GM18526 (cell line): ENCODE results near the gene ACSF3.

Experiments used
- POLR2A ChIP-seq: IDR thresholded peaks from 3 replicates; pipeline ENCODE4 v1.6.1; 2011; ENCODE audit not compliant: insufficient read length; ENCODE audit errors: extremely low read depth

Gene ACSF3

DNA sequence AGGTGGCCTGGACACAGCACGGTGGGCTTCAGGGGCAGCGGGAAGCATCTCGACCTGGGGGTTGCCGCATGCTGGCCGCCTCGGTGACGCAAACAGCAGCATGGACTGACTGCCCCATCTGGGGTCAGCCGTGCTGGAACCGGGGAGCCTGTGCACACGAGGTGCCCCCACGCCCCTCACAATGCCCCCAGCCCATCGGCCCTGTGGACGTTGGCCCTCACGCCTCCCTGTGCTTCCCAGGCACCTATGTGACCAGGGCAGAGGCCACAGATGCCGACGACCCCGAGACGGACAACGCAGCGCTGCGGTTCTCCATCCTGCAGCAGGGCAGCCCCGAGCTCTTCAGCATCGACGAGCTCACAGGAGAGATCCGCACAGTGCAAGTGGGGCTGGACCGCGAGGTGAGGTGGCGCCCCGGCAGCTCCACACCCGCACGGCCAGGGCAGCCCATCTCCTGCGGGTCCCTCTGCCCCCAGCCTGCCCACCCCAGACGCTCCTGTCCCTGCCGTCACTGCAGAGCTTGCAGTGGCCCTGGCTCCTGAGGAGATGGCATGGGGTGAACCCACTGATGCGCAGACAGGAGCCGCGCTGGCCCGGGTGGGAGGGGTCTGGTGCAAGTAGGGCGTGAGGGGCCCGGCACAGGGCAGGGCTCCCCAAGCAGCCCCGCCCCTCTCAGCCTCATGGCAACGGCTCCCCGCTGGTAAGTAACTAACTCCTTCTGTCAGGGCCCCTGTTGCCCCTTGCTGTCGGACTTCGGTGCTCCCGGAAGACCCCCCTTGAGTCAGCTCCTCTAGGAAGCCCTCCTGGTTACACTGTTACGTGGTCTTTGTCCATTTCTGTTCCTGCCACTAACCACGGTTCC, 91.5 kb downstream of the ACSF3 start:
- TF ChIP-seq POLR2A: no peak

DNA sequence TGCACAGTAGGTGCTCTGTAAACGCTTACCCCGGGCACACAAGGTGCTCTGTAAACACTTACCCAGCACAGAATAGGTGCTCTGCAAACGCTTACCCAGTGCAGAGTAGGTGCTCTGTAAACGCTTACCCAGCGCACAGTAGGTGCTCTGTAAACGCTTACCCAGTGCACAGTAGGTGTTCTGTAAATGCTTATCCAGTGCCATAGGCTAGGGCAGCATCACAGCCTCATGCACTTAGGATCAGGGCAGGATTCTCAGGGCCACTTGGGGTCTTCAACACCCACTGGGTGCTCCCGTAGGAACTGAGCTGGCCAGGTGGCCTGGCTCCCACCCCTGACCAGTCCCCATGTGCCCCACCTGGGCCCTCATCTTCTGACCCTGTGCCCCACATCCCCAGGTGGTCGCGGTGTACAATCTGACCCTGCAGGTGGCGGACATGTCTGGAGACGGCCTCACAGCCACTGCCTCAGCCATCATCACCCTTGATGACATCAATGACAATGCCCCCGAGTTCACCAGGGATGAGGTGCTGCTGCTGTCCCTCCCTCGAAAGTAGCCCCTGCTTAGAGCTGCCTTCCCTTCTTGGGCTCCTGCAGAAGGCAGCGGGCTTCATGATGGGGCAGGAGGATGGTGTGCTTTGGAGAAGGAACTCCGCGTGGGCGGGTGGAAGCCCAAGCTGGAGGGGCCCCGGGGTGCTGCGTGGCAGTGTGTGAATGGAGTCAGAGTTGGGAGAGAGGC, 93.5 kb downstream of the ACSF3 start:
- TF ChIP-seq POLR2A: no peak

DNA sequence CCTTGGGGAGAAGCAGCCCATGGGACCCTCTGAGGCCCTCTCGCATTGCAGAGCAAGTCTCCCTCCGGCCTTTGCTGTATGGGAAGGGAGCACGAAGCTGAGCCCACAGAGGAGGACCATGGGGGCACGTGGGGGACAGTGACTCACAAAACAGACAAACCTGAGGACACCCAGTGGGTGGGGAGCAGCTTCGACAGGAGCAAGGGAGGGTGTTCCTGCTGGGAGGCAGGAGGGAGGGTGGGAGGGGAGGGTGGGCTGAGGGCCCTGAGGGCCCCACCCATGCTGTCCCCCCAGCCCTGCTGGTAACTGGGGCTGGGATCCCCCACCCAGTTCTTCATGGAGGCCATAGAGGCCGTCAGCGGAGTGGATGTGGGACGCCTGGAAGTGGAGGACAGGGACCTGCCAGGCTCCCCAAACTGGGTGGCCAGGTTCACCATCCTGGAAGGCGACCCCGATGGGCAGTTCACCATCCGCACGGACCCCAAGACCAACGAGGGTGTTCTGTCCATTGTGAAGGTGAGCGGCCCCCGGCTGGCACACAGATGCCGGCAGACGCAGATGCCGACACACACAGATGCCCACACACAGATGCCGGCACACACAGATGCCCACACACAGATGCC, 94.2 kb downstream of the ACSF3 start:
- no peak for TF ChIP-seq POLR2A

DNA sequence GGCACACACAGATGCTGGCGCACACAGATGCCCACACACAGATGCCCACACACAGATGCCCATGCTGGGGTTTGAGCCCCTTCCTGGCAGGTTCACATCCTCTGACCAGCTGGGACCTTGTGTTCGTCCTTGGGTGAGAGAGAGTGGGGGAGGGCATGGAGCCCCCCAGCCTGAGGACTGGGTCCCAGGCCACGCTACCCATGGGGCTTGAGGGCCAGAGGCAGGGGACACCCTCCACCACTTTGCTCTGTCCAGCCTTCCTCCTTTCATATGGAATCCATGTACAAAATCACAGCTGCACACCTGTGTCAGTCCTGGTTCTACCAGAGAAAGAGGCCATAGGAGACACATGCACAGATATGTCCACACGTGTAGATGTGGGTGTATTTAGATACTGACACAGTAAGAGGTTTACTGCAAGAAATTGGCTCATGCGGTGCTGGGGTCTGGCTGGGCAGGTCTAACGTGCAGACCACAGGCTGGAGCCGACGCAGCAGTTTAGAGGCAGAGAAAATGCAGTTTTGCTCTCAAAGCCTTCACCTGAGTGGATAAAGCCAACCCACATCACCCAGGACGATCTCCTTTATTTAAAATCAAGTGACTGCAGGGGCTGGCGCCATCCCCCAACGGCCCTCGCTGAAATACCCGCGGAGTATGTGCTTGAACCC, 95.8 kb downstream of the ACSF3 start:
- no peak for TF ChIP-seq POLR2A

DNA sequence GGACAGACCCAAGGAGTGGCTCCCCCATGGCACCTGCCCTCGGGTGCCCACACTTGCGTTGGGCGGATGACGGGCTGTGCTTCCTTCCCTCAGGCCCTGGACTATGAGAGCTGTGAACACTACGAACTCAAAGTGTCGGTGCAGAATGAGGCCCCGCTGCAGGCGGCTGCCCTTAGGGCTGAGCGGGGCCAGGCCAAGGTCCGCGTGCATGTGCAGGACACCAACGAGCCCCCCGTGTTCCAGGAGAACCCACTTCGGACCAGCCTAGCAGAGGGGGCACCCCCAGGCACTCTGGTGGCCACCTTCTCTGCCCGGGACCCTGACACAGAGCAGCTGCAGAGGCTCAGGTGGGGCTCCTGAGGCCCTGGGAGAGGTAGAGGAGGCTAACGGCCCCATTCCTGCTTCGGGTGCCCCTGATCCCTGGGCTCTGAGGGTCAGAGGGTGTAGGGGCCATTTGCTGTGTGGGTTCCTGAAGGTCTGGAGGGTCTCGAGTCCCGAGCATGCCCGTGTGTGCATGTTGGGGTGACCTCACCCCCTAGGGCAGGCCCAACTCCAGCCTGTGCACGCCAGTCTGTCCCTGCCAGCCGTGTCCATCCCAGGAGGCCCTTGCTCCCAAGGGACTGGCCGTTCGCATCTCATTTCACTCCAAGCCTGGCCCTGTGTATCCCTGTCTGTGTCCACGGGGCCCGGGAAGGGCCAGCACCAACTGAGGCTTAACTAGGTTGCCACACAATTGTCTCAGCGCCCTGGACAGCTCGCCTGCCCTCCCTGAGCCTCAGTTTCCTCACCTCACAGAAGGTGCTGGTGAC, 96.7 kb downstream of the ACSF3 start:
- no peak for TF ChIP-seq POLR2A

DNA sequence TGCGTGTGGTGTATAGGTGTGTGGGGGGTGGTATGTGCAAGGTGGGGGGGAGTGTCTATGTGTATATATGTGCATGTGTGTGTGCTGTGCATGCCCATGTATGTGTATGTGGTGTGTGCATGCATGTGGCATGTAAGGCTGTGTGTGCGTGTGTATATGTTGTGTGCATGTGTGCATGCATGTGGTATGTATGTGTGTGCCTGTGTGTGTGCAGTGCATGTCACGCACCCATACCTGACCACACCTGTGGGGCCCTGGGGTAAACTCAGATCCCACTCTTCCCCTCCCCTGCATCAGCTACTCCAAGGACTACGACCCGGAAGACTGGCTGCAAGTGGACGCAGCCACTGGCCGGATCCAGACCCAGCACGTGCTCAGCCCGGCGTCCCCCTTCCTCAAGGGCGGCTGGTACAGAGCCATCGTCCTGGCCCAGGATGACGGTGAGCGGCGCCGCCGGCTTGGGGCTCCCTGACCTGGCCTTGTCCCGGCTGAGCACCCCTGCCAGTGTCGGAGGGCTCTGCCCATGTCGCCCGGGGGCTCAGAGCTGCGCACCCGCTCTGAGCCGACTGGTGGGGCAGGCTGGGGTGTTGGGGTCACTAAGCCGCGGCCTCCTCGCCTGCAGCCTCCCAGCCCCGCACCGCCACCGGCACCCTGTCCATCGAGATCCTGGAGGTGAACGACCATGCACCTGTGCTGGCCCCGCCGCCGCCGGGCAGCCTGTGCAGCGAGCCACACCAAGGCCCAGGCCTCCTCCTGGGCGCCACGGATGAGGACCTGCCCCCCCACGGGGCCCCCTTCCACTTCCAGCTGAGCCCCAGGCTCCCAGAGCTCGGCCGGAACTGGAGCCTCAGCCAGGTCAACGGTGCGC, 97.6 kb downstream of the ACSF3 start:
- TF ChIP-seq POLR2A: no peak

DNA sequence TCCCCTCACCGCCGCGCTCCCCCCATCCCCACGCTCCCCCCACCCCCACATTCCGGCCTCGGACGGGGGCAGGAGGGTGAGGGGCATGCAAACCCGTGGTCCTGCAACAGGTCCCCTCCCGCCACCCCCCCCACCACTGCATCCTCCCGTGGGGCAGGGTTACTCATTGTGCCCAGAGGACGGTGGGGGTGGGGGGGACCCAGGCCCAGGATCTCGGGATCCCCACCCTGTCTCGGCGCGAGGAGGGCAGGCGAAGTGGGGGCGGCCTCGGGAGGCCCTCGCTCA, 98.2 kb downstream of the ACSF3 start:
- no peak for TF ChIP-seq POLR2A

DNA sequence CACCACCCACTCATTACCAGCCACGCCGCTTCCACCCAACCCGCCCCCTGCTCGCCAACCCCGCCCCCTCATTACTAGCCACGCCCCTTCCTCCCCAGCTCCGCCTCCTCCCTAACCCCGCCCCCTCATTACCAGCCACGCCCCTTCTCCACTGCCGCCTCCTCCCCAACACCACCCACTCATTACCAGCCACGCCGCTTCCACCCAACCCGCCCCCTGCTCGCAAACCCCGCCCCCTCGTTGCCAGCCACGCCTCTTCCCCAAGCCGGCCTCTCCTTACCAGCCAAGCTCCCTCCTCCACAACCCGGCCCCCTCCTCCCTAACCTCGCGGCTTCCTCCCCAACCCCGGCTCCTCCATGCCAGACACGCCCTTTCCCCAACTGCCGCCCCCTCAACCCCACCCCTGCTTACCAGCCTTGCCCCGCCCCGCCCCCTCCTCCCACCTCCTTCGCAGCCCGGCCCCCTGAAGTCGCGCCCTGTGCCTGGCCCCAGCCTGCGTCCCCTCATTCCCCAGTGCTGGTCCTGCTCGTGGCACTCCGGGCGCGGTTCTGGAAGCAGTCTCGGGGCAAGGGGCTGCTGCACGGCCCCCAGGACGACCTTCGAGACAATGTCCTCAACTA, 99.4 kb downstream of the ACSF3 start:
- TF ChIP-seq POLR2A: no peak

DNA sequence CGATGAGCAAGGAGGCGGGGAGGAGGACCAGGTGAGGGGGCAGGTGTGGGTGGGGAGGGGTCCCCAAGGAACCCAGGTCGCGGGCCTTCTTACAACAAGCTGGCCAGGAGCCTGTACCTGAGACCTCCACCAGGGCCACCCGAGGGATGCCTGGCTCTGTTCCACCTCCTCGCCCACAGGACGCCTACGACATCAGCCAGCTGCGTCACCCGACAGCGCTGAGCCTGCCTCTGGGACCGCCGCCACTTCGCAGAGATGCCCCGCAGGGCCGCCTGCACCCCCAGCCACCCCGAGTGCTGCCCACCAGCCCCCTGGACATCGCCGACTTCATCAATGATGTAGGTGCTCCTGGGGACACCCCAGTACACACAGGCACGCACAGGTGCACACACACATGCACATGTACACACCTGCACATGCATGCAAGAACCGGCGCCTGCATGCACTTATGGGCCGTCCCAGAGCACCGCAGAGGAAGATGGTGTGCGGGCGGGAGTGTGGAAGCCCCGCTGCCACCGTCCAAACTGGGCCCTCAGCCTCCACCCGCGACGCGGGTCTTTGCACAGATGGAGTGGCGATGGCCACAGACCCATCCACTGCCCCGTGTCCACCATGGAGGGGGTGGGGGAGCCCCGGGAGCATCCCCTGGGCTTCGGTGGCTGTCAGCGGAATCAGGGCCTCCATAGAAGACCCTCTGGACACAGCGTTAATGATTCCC, 100.1 kb downstream of the ACSF3 start:
- TF ChIP-seq POLR2A: no peak

DNA sequence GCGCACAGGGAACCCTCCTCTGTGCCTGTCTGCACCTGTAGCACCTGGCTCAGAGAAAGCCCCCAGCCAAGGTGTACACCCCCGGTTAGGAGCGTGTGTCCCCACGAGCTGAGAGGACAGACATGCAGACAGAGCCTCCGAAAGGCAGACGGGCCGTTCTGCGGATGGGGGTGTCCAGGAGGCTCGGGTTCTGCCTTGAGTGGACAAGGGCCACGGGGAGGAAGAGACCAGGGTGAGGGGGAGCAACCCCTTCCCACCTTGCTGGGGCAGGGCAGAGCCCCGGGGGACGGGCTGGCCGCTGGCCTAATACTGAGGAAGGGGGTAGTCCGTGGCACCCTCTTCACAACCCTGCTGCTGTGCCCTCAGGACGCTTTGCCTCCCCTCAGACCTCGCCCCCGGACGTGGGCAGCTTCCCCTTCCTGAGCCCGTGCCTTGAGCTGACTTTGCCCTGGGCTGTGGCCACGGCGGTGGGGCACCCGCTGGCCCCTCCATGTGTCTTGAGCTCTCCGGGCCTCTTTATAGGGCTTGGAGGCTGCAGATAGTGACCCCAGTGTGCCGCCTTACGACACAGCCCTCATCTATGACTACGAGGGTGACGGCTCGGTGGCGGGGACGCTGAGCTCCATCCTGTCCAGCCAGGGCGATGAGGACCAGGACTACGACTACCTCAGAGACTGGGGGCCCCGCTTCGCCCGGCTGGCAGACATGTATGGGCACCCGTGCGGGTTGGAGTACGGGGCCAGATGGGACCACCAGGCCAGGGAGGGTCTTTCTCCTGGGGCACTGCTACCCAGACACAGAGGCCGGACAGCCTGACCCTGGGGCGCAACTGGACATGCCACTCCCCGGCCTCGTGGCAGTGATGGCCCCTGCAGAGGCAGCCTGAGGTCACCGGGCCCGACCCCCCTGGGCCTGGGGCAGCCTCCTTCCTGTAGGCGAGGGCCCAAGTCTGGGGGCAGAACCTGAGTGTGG, 101.0 kb downstream of the ACSF3 start:
- no peak for TF ChIP-seq POLR2A

DNA sequence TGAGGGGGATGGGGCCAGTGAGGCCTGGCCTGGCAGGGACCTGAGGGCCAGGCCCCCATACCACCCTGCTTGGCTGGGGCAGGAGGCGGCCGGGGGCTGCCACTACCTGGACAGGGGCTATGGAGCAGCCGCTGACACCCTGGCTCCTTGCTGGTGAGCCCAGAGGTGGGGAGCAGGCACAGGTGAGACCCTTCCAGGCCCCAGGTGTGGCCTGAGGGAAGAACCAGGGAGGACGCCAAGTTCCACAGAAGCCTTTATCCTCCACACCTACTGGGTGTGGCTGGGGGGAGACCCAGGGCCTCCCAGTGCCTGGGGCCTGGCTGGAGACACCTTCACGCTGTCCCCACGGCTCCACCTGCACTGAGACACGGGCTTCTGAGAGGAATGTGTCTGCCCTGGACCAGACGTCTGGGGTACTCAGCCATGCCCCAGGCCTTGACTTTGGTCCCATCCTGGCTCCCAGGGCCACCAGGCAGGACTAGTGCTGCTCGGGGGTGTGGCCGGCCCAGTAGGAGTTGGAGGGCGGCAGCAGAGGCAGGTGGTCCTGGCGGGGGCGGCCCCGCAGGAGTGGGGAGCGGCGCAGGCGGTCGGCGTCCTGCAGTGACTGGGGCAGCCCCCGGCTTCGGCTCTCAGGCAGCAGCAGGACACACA, 102.0 kb downstream of the ACSF3 start:
- TF ChIP-seq POLR2A: no peak
